Body of pancreas (tissue), 4 donors: ENCODE results near the gene BRF1.

Experiments used
- POLR2A ChIP-seq, 3 donors: fragments of 450-650 bp; IDR thresholded peaks; one replicate each; pipeline ENCODE4 v1.6.1; 2016; ENCODE audit warnings: antibody characterized with exemption in 3 of 3, mild to moderate bottlenecking in 2 of 3
- TF ChIP-seq, protein P1 (sequence below), 7 experiments: fragments of 450-650 bp in 4 of 7; fragments of 200-600 bp in 3 of 7; sonication (generic) in 3 of 7; IDR thresholded peaks; one replicate each; pipeline ENCODE4 v1.5.1; 2016 to 2019; ENCODE audit warnings: antibody characterized with exemption in 7 of 7

- TF ChIP-seq, protein P1, sequence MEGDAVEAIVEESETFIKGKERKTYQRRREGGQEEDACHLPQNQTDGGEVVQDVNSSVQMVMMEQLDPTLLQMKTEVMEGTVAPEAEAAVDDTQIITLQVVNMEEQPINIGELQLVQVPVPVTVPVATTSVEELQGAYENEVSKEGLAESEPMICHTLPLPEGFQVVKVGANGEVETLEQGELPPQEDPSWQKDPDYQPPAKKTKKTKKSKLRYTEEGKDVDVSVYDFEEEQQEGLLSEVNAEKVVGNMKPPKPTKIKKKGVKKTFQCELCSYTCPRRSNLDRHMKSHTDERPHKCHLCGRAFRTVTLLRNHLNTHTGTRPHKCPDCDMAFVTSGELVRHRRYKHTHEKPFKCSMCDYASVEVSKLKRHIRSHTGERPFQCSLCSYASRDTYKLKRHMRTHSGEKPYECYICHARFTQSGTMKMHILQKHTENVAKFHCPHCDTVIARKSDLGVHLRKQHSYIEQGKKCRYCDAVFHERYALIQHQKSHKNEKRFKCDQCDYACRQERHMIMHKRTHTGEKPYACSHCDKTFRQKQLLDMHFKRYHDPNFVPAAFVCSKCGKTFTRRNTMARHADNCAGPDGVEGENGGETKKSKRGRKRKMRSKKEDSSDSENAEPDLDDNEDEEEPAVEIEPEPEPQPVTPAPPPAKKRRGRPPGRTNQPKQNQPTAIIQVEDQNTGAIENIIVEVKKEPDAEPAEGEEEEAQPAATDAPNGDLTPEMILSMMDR (IDR thresholded peaks at IDR 0.05), result no peak
- no peak for TF ChIP-seq POLR2A (IDR thresholded peaks at IDR 0.05)
Observed at GRCh38 chr14:105346876-105347586, 46.2 kb upstream of the BRF1 start.
